HepG2 (cell line): ENCODE data around the gene NTN5. TPM values are rescaled to one million over a fixed set of nuclear protein-coding genes. Genes with fewer than 3 reads are reported as not detected.
A peak's percentile ranks its signal among the peaks of the same experiment; 100 is the strongest.

Source experiments
- BRF2 ChIP-seq: sonication (generic); formaldehyde crosslinking; IDR thresholded peaks from 2 replicates; pipeline ENCODE4 v1.8.1; 2022; ENCODE audit warnings: mild to moderate bottlenecking, missing genetic modification reagents
- CREB3 ChIP-seq: sonication (generic); formaldehyde crosslinking; IDR thresholded peaks from 2 replicates; pipeline ENCODE4 v1.5.0; 2020; ENCODE audit warnings: missing genetic modification reagents
- GABPB1 ChIP-seq: IDR thresholded peaks from 2 replicates; pipeline ENCODE4 v1.6.1; 2016; ENCODE audit warnings: mild to moderate bottlenecking, missing genetic modification reagents, moderate library complexity, missing compliant biosample characterization
- ISX ChIP-seq: sonication (generic); formaldehyde crosslinking; conservative IDR thresholded peaks from 2 replicates; pipeline ENCODE4 v1.5.0; 2020; ENCODE audit warnings: missing genetic modification reagents
- NFAT5 ChIP-seq: sonication (generic); formaldehyde crosslinking; IDR thresholded peaks from 2 replicates; pipeline ENCODE4 v1.4.0; 2020; ENCODE audit warnings: missing genetic modification reagents
- NFYC ChIP-seq: IDR thresholded peaks from 2 replicates; pipeline ENCODE4 v1.6.1; 2016; ENCODE audit warnings: missing genetic modification reagents, missing compliant biosample characterization
- PHF21A ChIP-seq: sonication (generic); formaldehyde crosslinking; IDR thresholded peaks from 2 replicates; pipeline ENCODE4 v1.5.0; 2020; ENCODE audit warnings: mild to moderate bottlenecking, missing genetic modification reagents
- RBFOX2 ChIP-seq: fragments of 200-400 bp; formaldehyde crosslinking; IDR thresholded peaks from 2 replicates; pipeline ENCODE4 v1.6.1; 2017; ENCODE audit warnings: low read depth, mild to moderate bottlenecking, low read length
- ZBTB39 ChIP-seq: sonication (generic); formaldehyde crosslinking; IDR thresholded peaks from 2 replicates; pipeline ENCODE4 v1.5.0; 2020; ENCODE audit warnings: missing genetic modification reagents
- ZNF207 ChIP-seq: fragments of 450-650 bp; IDR thresholded peaks from 2 replicates; pipeline ENCODE4 v1.6.1; 2016; ENCODE audit warnings: antibody characterized with exemption, borderline replicate concordance
- polyA plus RNA-seq, 8 experiments: library from polyadenylated mRNA; depleted of rRNA in 3 of 8; stranded (reverse) in 7 of 8; unstranded in 1 of 8; fragments of >200 nt; fragmentation: Illumina TruSeq in 4 of 8; extraction: Trizol in 4 of 8; gene quantifications; 2 replicates each; pipeline versions ENCODE4 v1.2.1 to v1.2.3, GENCODE V29; 2011 to 2016; ENCODE audit warnings: low read depth in 4 of 8, missing spikeins in 1 of 8, mixed read lengths in 1 of 8; ENCODE audit not compliant: insufficient read depth in 1 of 8
- total RNA-seq, 5 experiments: library from RNA; depleted of rRNA; stranded (reverse); fragments of >200 nt; fragmentation: Illumina TruSeq; extraction: Trizol; gene quantifications; 2 replicates each; pipeline ENCODE4 v1.2.3, GENCODE V29; 2016; ENCODE audit warnings: low read depth in 1 of 5
- TF ChIP-seq, protein P1 (sequence below): sonication (generic); formaldehyde crosslinking; IDR thresholded peaks from 2 replicates; pipeline ENCODE4 v1.4.0; 2020; ENCODE audit warnings: missing genetic modification reagents, borderline replicate concordance

Gene NTN5
- total and polyA plus RNA-seq, 2 of the 13 experiments (the other 11 are each of a cell fraction or from before 2014, with no cell fraction given) = 0.05 TPM; not detected in 1

DNA sequence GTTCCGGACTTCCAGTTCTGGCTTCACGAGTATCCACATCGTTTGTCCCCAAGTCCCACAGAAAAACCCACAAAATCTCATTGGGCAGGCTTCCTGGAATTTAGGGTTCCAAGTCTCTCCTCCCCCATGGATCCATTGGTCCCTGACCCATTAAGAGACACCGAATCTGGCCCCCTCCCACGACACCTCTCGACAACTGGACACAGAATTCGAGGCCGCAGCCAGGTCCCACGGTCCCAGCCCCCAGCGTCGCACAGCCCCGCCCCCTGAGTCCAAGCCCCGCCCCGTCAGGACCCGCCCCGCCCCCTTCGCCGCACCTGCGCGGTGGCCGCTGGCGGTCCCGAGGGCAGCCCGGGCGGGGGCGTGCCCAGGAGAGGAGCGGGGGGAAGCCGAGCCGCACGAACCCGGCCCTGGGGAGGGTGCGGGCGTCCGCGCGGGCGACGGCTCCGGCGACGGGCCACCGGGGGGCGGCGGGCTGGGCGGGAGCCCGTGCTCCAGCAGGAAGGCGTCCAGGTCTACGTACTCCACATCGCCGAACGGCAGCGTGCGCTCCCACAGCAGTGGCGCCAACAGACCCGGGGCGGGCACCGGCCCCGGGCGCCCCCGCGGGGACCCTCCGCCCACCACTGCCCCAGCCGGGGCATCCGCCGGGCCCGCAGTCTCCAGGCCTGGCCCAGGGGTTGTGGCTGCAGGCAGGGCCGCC, 37.4 kb downstream of the NTN5 start (continued):
- no peak for TF ChIP-seq NFAT5 (CRISPR knock-in tag)
- TF ChIP-seq CREB3 (CRISPR knock-in tag) = no peak
- TF ChIP-seq PHF21A (CRISPR knock-in tag) = no peak
- TF ChIP-seq ZBTB39 = no peak
- TF ChIP-seq ZNF207 = no peak
- TF ChIP-seq GABPB1 (CRISPR knock-in tag) = 0 out of 2 replicates have a peak, but pooled peaks have one; percentile 20
- no peak; the same call in 1 of the 2 replicates for TF ChIP-seq RBFOX2
- TF ChIP-seq ISX = no peak; the same call in 1 of the 2 replicates
- TF ChIP-seq BRF2 (CRISPR knock-in tag) = no peak
- TF ChIP-seq NFYC = no peak
- TF ChIP-seq, protein P1, sequence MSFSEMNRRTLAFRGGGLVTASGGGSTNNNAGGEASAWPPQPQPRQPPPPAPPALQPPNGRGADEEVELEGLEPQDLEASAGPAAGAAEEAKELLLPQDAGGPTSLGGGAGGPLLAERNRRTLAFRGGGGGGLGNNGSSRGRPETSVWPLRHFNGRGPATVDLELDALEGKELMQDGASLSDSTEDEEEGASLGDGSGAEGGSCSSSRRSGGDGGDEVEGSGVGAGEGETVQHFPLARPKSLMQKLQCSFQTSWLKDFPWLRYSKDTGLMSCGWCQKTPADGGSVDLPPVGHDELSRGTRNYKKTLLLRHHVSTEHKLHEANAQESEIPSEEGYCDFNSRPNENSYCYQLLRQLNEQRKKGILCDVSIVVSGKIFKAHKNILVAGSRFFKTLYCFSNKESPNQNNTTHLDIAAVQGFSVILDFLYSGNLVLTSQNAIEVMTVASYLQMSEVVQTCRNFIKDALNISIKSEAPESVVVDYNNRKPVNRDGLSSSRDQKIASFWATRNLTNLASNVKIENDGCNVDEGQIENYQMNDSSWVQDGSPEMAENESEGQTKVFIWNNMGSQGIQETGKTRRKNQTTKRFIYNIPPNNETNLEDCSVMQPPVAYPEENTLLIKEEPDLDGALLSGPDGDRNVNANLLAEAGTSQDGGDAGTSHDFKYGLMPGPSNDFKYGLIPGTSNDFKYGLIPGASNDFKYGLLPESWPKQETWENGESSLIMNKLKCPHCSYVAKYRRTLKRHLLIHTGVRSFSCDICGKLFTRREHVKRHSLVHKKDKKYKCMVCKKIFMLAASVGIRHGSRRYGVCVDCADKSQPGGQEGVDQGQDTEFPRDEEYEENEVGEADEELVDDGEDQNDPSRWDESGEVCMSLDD (CRISPR knock-in tag) = no peak
